ENCODE measurements around the gene RAPGEF2.

- TF ChIP-seq POLR2A (IDR thresholded peaks at IDR 0.05), result no peak
- TF ChIP-seq CTCF (IDR thresholded peaks at IDR 0.05), result no peak
Observed at GRCh38 chr4:159370286-159370685, 267.4 kb downstream of the RAPGEF2 start.

All from breast epithelium (tissue), 3 donors.